SK-N-SH (cell line): ENCODE data around the gene MEGF10. TPM values are rescaled to one million over a fixed set of nuclear protein-coding genes. Genes with fewer than 3 reads are reported as not detected.

ENCODE experiments used
- CTCF ChIA-PET: fragments of 300-600, 350-600 bp; formaldehyde crosslinking; extraction: SDS; loops from one replicate; lab custom pipeline; 2021; lab: Yijun Ruan, JAX
- POLR2A ChIA-PET: fragments of 350-600 bp; sonication (Branson Sonifier 250); formaldehyde crosslinking; extraction: SDS; loops from one replicate; lab custom pipeline; 2020; ENCODE audit warnings: antibody characterized with exemption, inconsistent platforms; lab: Yijun Ruan, JAX
- DNase-seq: peaks from one replicate; pipeline ENCODE4 v3.0.0; 2012
- H2AFZ ChIP-seq: fragments of 200-600 bp; sonication (generic); 2 replicates; pipeline ENCODE4 v1.8.1; 2016; ENCODE audit warnings: antibody characterized with exemption, mild to moderate bottlenecking, low read depth
- H3F3A ChIP-seq: fragments of 200-600 bp; sonication (generic); replicated peaks from 2 replicates; pipeline ENCODE3; 2016; ENCODE audit warnings: antibody characterized with exemption, mild to moderate bottlenecking; ENCODE audit not compliant: insufficient read depth
- H3K27ac ChIP-seq, 2 experiments: fragments of 200-500 bp in 1 of 2; fragments of 200-600 bp in 1 of 2; sonication (Bioruptor generic) in 1 of 2; sonication (generic), shearing (Covaris generic) in 1 of 2; 2 replicates each; pipeline versions ENCODE4 v1.5.1 to v1.6.1; 2014 to 2016; ENCODE audit warnings: low read depth in 2 of 2, inconsistent platforms in 1 of 2, low read length in 1 of 2, mild to moderate bottlenecking in 1 of 2, mixed read lengths in 1 of 2
- H3K27me3 ChIP-seq: fragments of 200-600 bp; sonication (generic), shearing (Covaris generic); 2 replicates; pipeline ENCODE4 v1.6.1; 2016; ENCODE audit warnings: mixed run types; ENCODE audit not compliant: insufficient read depth
- H3K36me3 ChIP-seq, 2 experiments: fragments of 200-500 bp in 1 of 2; fragments of 200-600 bp in 1 of 2; sonication (Bioruptor generic) in 1 of 2; sonication (generic) in 1 of 2; replicated peaks in 1 of 2; 2 replicates each; pipeline versions ENCODE3 to v1.5.1; 2014 to 2016; ENCODE audit warnings: low read length in 1 of 2, mild to moderate bottlenecking in 1 of 2; ENCODE audit not compliant: insufficient read depth in 2 of 2, control insufficient read depth in 1 of 2
- H3K4me1 ChIP-seq, 2 experiments: fragments of 200-500 bp in 1 of 2; fragments of 200-600 bp in 1 of 2; sonication (Bioruptor generic) in 1 of 2; sonication (generic), shearing (Covaris generic) in 1 of 2; 2 replicates each; pipeline versions ENCODE4 v1.5.1 to v1.6.1; 2014 to 2016; ENCODE audit warnings: low read depth in 1 of 2, low read length in 1 of 2, mixed run types in 1 of 2; ENCODE audit not compliant: insufficient read depth in 2 of 2, control insufficient read depth in 1 of 2
- H3K4me2 ChIP-seq: fragments of 200-600 bp; sonication (generic), shearing (Covaris generic); 2 replicates; pipeline ENCODE4 v1.6.1; 2017; ENCODE audit warnings: mixed run types
- H3K4me3 ChIP-seq, 2 experiments: fragments of 200-500 bp in 1 of 2; fragments of 200-600 bp in 1 of 2; sonication (Bioruptor generic) in 1 of 2; sonication (generic), shearing (Covaris generic) in 1 of 2; 2 replicates each; pipeline versions ENCODE4 v1.5.1 to v1.8.1; 2014 to 2016; ENCODE audit warnings: low read depth in 2 of 2, inconsistent platforms in 1 of 2, low read length in 1 of 2, mild to moderate bottlenecking in 1 of 2, mixed read lengths in 1 of 2, moderate library complexity in 1 of 2
- H3K79me2 ChIP-seq: fragments of 200-600 bp; sonication (generic); 2 replicates; pipeline ENCODE4 v1.8.1; 2017; ENCODE audit warnings: mild to moderate bottlenecking; ENCODE audit not compliant: insufficient read depth
- H3K9ac ChIP-seq: fragments of 200-600 bp; sonication (generic); 2 replicates; pipeline ENCODE4 v1.6.1; 2017; ENCODE audit warnings: mixed run types
- H3K9me2 ChIP-seq: fragments of 200-600 bp; sonication (generic); 2 replicates; pipeline ENCODE4 v1.6.1; 2017; ENCODE audit warnings: mixed run types
- H3K9me3 ChIP-seq: fragments of 200-600 bp; sonication (generic); 2 replicates; pipeline ENCODE4 v1.6.1; 2017; ENCODE audit warnings: mixed run types, mild to moderate bottlenecking, moderate library complexity
- H4K20me1 ChIP-seq: fragments of 200-600 bp; sonication (generic); 2 replicates; pipeline ENCODE4 v1.6.1; 2017; ENCODE audit warnings: mild to moderate bottlenecking, mixed run types; ENCODE audit not compliant: insufficient read depth
- FOXJ3 ChIP-seq: sonication (generic); formaldehyde crosslinking; IDR thresholded peaks from 2 replicates; pipeline ENCODE4 v1.5.1; 2020; ENCODE audit warnings: mild to moderate bottlenecking, missing genetic modification reagents
- NFIC ChIP-seq: IDR thresholded peaks from 2 replicates; pipeline ENCODE4 v1.4.0; 2012; ENCODE audit warnings: borderline replicate concordance
- NRF1 ChIP-seq: IDR thresholded peaks from 2 replicates; pipeline ENCODE4 v1.6.1; 2012; ENCODE audit warnings: low read depth, mild to moderate bottlenecking, low read length
- PBX3 ChIP-seq: IDR thresholded peaks from 2 replicates; pipeline ENCODE4; 2012
- RCOR1 ChIP-seq: fragments of 150-350 bp; IDR thresholded peaks from 2 replicates; pipeline ENCODE4 v1.6.1; 2017; ENCODE audit warnings: antibody characterized with exemption, low read length
- REST ChIP-seq: IDR thresholded peaks from 2 replicates; pipeline ENCODE4 v1.6.1; 2012; ENCODE audit warnings: mild to moderate bottlenecking, low read depth, low read length, moderate library complexity
- SIN3A ChIP-seq: IDR thresholded peaks from 2 replicates; pipeline ENCODE4 v1.6.1; 2012; ENCODE audit warnings: low read depth, mild to moderate bottlenecking, low read length, moderate library complexity, borderline replicate concordance
- SMC3 ChIP-seq: IDR thresholded peaks from 2 replicates; pipeline ENCODE4 v1.6.1; 2012; ENCODE audit warnings: low read depth, low read length, improper control_type of control experiment
- TAF1 ChIP-seq: IDR thresholded peaks from 2 replicates; pipeline ENCODE4 v1.6.1; 2012; ENCODE audit warnings: low read depth, mild to moderate bottlenecking, low read length, moderate library complexity, borderline replicate concordance
- TCF12 ChIP-seq: IDR thresholded peaks from 2 replicates; pipeline ENCODE4 v1.4.0; 2012
- TEAD4 ChIP-seq: IDR thresholded peaks from 2 replicates; pipeline ENCODE4 v1.4.0; 2012; ENCODE audit warnings: mild to moderate bottlenecking, borderline replicate concordance; ENCODE audit not compliant: insufficient read depth
- USF2 ChIP-seq: fragments of 150-350 bp; IDR thresholded peaks from 2 replicates; pipeline ENCODE4 v1.6.1; 2017; ENCODE audit warnings: antibody characterized with exemption, low read length, low read depth, borderline replicate concordance
- YY1 ChIP-seq: IDR thresholded peaks from 2 replicates; pipeline ENCODE4 v1.4.0; 2012; ENCODE audit warnings: low read depth, mild to moderate bottlenecking
- ZBTB33 ChIP-seq: IDR thresholded peaks from 2 replicates; pipeline ENCODE4 v1.4.0; 2012; ENCODE audit warnings: low read depth, borderline replicate concordance
- WGBS: methylation state at CpG from one replicate; pipeline ENCODE4 v1.1.6; 2017; ENCODE audit warnings: low lambda C conversion rate; 5-methylcytosine and 5-hydroxymethylcytosine counted together
- polyA plus RNA-seq, 3 experiments: library from polyadenylated mRNA; depleted of rRNA; stranded (reverse); fragments of >200 nt; gene quantifications; 2 replicates each; pipeline ENCODE4 v1.2.3, GENCODE V29; 2012
- TF ChIP-seq, protein P1 (sequence below): fragments of 200-600 bp; sonication (generic); IDR thresholded peaks from 2 replicates; pipeline ENCODE4 v1.6.1; 2017; ENCODE audit warnings: antibody characterized with exemption, mild to moderate bottlenecking, moderate library complexity

MEGF10 gene
- polyA plus RNA-seq, 1 of the 3 experiments (the other 2 are of a cell fraction) = 1.1 TPM

- DNase-seq = no peak
- Histone ChIP-seq H2AFZ (no peak overlapping the region), H3K27ac (no peak overlapping the region), H3F3A (peaks cover 9% of the 10 kb centered on the region), H3K4me1 (peaks cover 0 to 9% of the 10 kb centered on the region in 2 experiments; a peak in 1 of 4 replicates), H3K9me2 (no peaks in the 10 kb centered on the region), H3K4me3 (no peak overlapping the region), H3K79me2 (no peaks in the 10 kb centered on the region), H3K36me3 (no peaks in the 10 kb centered on the region), H3K9me3 (no peaks in the 10 kb centered on the region), H3K4me2 (no peak overlapping the region), H3K9ac (no peak overlapping the region), H3K27me3 (no peaks in the 10 kb centered on the region), H4K20me1 (no peaks in the 10 kb centered on the region)
- WGBS = 88% methylated on average over 4 of the region's 4 CpGs
- TF ChIP-seq ZBTB33 (no peak), NRF1 (no peak), SIN3A (no peak), TEAD4 (no peak), TAF1 (no peak), NFIC (no peak), FOXJ3 (CRISPR knock-in tag) (no peak), PBX3 (no peak), RCOR1 (no peak), YY1 (no peak)
- TF ChIP-seq, protein P1, sequence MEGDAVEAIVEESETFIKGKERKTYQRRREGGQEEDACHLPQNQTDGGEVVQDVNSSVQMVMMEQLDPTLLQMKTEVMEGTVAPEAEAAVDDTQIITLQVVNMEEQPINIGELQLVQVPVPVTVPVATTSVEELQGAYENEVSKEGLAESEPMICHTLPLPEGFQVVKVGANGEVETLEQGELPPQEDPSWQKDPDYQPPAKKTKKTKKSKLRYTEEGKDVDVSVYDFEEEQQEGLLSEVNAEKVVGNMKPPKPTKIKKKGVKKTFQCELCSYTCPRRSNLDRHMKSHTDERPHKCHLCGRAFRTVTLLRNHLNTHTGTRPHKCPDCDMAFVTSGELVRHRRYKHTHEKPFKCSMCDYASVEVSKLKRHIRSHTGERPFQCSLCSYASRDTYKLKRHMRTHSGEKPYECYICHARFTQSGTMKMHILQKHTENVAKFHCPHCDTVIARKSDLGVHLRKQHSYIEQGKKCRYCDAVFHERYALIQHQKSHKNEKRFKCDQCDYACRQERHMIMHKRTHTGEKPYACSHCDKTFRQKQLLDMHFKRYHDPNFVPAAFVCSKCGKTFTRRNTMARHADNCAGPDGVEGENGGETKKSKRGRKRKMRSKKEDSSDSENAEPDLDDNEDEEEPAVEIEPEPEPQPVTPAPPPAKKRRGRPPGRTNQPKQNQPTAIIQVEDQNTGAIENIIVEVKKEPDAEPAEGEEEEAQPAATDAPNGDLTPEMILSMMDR = no peak
- CTCF ChIA-PET = interaction anchor here (0.8 kb wide), 1 partner anchor 20 kb away, joined by 3 read pairs; no protein-coding TSS in a partner anchor
- POLR2A ChIA-PET = no interaction called here
Measured at GRCh38 chr5:127353796-127354195, 63.2 kb downstream of the MEGF10 start.

GRCh38 chr5:127355337-127355736 is 64.7 kb downstream of the MEGF10 start:
- Histone ChIP-seq H3K27ac (no peak overlapping the region), H3K79me2 (no peaks in the 10 kb centered on the region), H3K4me2 (no peak overlapping the region), H2AFZ (no peak overlapping the region), H4K20me1 (no peaks in the 10 kb centered on the region), H3K9ac (no peak overlapping the region), H3K27me3 (no peaks in the 10 kb centered on the region), H3F3A (peaks cover 12% of the 10 kb centered on the region), H3K9me3 (no peaks in the 10 kb centered on the region), H3K4me1 (peaks cover 0 to 18% of the 10 kb centered on the region in 2 experiments; a peak in 1 of 4 replicates), H3K36me3 (no peaks in the 10 kb centered on the region), H3K9me2 (no peaks in the 10 kb centered on the region), H3K4me3 (no peak overlapping the region)
- 78% methylated on average over 7 of the region's 7 CpGs for WGBS
- no peak for DNase-seq
- POLR2A ChIA-PET = no interaction called here
- CTCF ChIA-PET = interaction anchor here (0.8 kb wide), 1 partner anchor 12 kb away, joined by 3 read pairs; no protein-coding TSS in a partner anchor
- TF ChIP-seq RCOR1 = no peak
- TF ChIP-seq REST = no peak
- TF ChIP-seq, protein P1 = no peak
- TF ChIP-seq SMC3 = no peak
- no peak for TF ChIP-seq TCF12
- TF ChIP-seq USF2 = no peak
